ENCODE data around the gene CTIF.

GRCh38 chr18:48776641-48777025 is 237.8 kb downstream of the CTIF start:
- TF ChIP-seq CTCF (conservative IDR thresholded peaks at IDR 0.05; ENCODE audit: low read length) (no peak), EZH2phosphoT487 (IDR thresholded peaks at IDR 0.05; ENCODE audit: borderline replicate concordance, low read depth, low read length) (no peak)

Data from OCI-LY7 (cell line).